K562 (cell line): ENCODE data around the gene HSD11B1L. TPM values are rescaled to one million over a fixed set of nuclear protein-coding genes. Genes with fewer than 3 reads are reported as not detected.

Source experiments
- ATAC-seq: fragments of 200-7000 bp; cut with Tn5 transposase; 3 replicates; pipeline ENCODE4 v1.9.1; 2020; ENCODE audit warnings: moderate library complexity
- BruUV-seq: library from RNA; stranded (reverse); fragments of 400-500 nt; replicated peaks from 2 replicates; lab custom pipeline; 2021; lab: Mats Ljungman, UMichigan
- CTCF ChIA-PET: fragments of 300-600 bp; formaldehyde crosslinking; extraction: SDS; loops from one replicate; lab custom pipeline; 2021; ENCODE audit warnings: low intra/inter-chr PET ratio; lab: Yijun Ruan, JAX
- POLR2A ChIA-PET: fragments of 300-600, 350-650 bp; sonication (Branson Sonifier 250); formaldehyde crosslinking; extraction: SDS; loops from one replicate; lab custom pipeline; 2021; ENCODE audit warnings: antibody characterized with exemption, inconsistent platforms; lab: Yijun Ruan, JAX
- DNase-seq, 4 experiments: peaks; one replicate each; pipeline versions ENCODE4 v3.0.0 to v3.0.0-alpha.2; 2011 to 2018; ENCODE audit warnings: low spot score in 3 of 4, mixed read lengths in 3 of 4; ENCODE audit errors: extremely low read depth in 1 of 4
- FAIRE-seq: peaks from 2 replicates; lab custom pipeline; 2011; peaks lifted over from hg19 to GRCh38; lab: Jason Lieb, UNC
- H2AFZ ChIP-seq: 2 replicates; pipeline ENCODE4 v1.6.0; 2011; ENCODE audit warnings: low read depth, low read length, control low read depth, inconsistent platforms
- H3K27ac ChIP-seq: fragments of 200-600 bp; 3 replicates; pipeline ENCODE4 v1.8.0; 2011; ENCODE audit warnings: low read depth, mild to moderate bottlenecking, control low read depth, inconsistent platforms, low read length, moderate library complexity, mixed read lengths; ENCODE audit errors: extremely low read depth
- H3K27me3 ChIP-seq, 2 experiments: fragments of 300-600 bp in 1 of 2; 2 replicates in 1 of 2; 3 replicates in 1 of 2; pipeline versions ENCODE4 v1.6.0 to v1.8.0; 2011; ENCODE audit warnings: inconsistent platforms in 2 of 2, low read length in 2 of 2, mild to moderate bottlenecking in 1 of 2, mixed read lengths in 1 of 2, moderate library complexity in 1 of 2; ENCODE audit not compliant: control insufficient read depth in 2 of 2, insufficient read depth in 2 of 2
- H3K36me3 ChIP-seq: fragments of 300-600 bp; 3 replicates; pipeline ENCODE4 v1.8.0; 2011; ENCODE audit warnings: mild to moderate bottlenecking, low read length, inconsistent platforms; ENCODE audit not compliant: control insufficient read depth, insufficient read depth
- H3K4me1 ChIP-seq, 2 experiments: fragments of 200-600 bp in 1 of 2; replicated peaks in 1 of 2; 2 replicates in 1 of 2; 3 replicates in 1 of 2; pipeline versions ENCODE4 v1.5.1 to v1.8.0; 2011; ENCODE audit warnings: inconsistent platforms in 2 of 2, low read length in 2 of 2, mild to moderate bottlenecking in 1 of 2, mixed read lengths in 1 of 2, moderate library complexity in 1 of 2; ENCODE audit not compliant: control insufficient read depth in 2 of 2, insufficient read depth in 2 of 2
- H3K4me2 ChIP-seq: 2 replicates; pipeline ENCODE4 v1.6.1; 2011; ENCODE audit warnings: low read length, control low read depth, inconsistent platforms, mixed read lengths; ENCODE audit not compliant: insufficient read depth
- H3K4me3 ChIP-seq: fragments of 200-600 bp; sonication (generic), shearing (Covaris generic); 2 replicates; pipeline ENCODE4 v1.5.1; 2016; ENCODE audit warnings: control low read depth, inconsistent platforms
- H3K79me2 ChIP-seq: fragments of 200-600 bp; 3 replicates; pipeline ENCODE4 v1.8.0; 2011; ENCODE audit warnings: low read length, inconsistent platforms; ENCODE audit not compliant: control insufficient read depth, insufficient read depth
- H3K9ac ChIP-seq, 2 experiments: 2 replicates each; pipeline versions ENCODE4 v1.6.0 to v1.6.1; 2011; ENCODE audit warnings: low read depth in 2 of 2, low read length in 2 of 2, control low read depth in 1 of 2, inconsistent platforms in 1 of 2, mild to moderate bottlenecking in 1 of 2, mixed read lengths in 1 of 2; ENCODE audit not compliant: insufficient read depth in 1 of 2
- H3K9me1 ChIP-seq: one replicate; pipeline ENCODE4 v1.6.0; 2011; ENCODE audit warnings: inconsistent platforms, mild to moderate bottlenecking, low read length, moderate library complexity; ENCODE audit not compliant: control insufficient read depth, insufficient read depth
- H3K9me3 ChIP-seq: replicated peaks from 2 replicates; pipeline ENCODE4 v1.5.1; 2011; ENCODE audit warnings: low read depth, low read length, inconsistent platforms; ENCODE audit not compliant: control insufficient read depth, insufficient read depth
- H4K20me1 ChIP-seq: replicated peaks from 2 replicates; pipeline ENCODE4 v1.6.1; 2011; ENCODE audit warnings: low read length, inconsistent platforms, mixed read lengths; ENCODE audit not compliant: control insufficient read depth, insufficient read depth
- POLR2G ChIP-seq: fragments of 200-400 bp; formaldehyde crosslinking; IDR thresholded peaks from 2 replicates; pipeline ENCODE4 v1.6.1; 2017; ENCODE audit warnings: low read depth, mild to moderate bottlenecking, antibody characterized with exemption, low read length, moderate library complexity
- RBFOX2 ChIP-seq: fragments of 200-400 bp; formaldehyde crosslinking; IDR thresholded peaks from 2 replicates; pipeline ENCODE4 v1.6.1; 2017; ENCODE audit warnings: low read depth, mild to moderate bottlenecking, low read length, moderate library complexity
- RBM22 ChIP-seq: fragments of 200-400 bp; formaldehyde crosslinking; IDR thresholded peaks from 2 replicates; pipeline ENCODE4 v1.6.1; 2018; ENCODE audit warnings: low read length, low read depth; ENCODE audit not compliant: poor library complexity, severe bottlenecking
- ZNF354B ChIP-seq: fragments of 250-450 bp; sonication (Bioruptor Pico); IDR thresholded peaks from 2 replicates; pipeline ENCODE4 v1.4.0; 2020
- WGBS: fragments of 100-300 bp; shearing (Covaris generic); methylation state at CpG from one replicate; pipeline ENCODE4 v1.1.6; 2016; ENCODE audit warnings: low coverage, mixed read lengths; ENCODE audit not compliant: insufficient coverage; ENCODE audit errors: missing lambda C conversion rate; 5-methylcytosine and 5-hydroxymethylcytosine counted together
- in situ Hi-C: fragments of 300-500 bp; cut with MboI; formaldehyde crosslinking; loops from 4 replicates; pipeline ENCODE4 v1.15.0; 2018; ENCODE audit warnings: inconsistent platforms, mixed read lengths
- intact Hi-C: fragments of 100-400 bp; cut with micrococcal nuclease; formaldehyde crosslinking; loops from 2 replicates; pipeline ENCODE4 v1.14.2; 2022
- polyA plus RNA-seq, 8 experiments: library from polyadenylated mRNA; depleted of rRNA in 4 of 8; stranded (reverse) in 5 of 8; unstranded in 3 of 8; fragments of >200 nt; fragmentation: Nextera tagmentation in 2 of 8; fragmentation: Illumina TruSeq in 1 of 8; extraction: Ambion mirVana in 2 of 8; extraction: Trizol in 1 of 8; gene quantifications; 2 replicates each; pipeline versions ENCODE4 v1.2.1 to v1.2.3, GENCODE V29; 2011 to 2014; ENCODE audit warnings: inconsistent platforms in 1 of 8, missing spikeins in 1 of 8
- total RNA-seq, 7 experiments: library from RNA; depleted of rRNA in 6 of 7; stranded (reverse); fragments of >200 nt in 6 of 7; fragmentation: Illumina TruSeq in 2 of 7; extraction: Trizol in 2 of 7; gene quantifications; 2 replicates each; pipeline versions ENCODE4 v1.2.1 to v1.2.3, GENCODE V29; 2011 to 2021; ENCODE audit warnings: low replicate concordance in 1 of 7
- TF ChIP-seq, protein P1 (sequence below): fragments of 450-650 bp; IDR thresholded peaks from 2 replicates; pipeline ENCODE4 v1.7.1; 2018; ENCODE audit warnings: mild to moderate bottlenecking, low read depth; ENCODE audit not compliant: partially characterized antibody

The HSD11B1L gene
- total and polyA plus RNA-seq, 9 of the 15 experiments (the other 6 are each of a cell fraction or from before 2014, with no cell fraction given): 0.31 to 7.7 (median 2.3) TPM

DNA sequence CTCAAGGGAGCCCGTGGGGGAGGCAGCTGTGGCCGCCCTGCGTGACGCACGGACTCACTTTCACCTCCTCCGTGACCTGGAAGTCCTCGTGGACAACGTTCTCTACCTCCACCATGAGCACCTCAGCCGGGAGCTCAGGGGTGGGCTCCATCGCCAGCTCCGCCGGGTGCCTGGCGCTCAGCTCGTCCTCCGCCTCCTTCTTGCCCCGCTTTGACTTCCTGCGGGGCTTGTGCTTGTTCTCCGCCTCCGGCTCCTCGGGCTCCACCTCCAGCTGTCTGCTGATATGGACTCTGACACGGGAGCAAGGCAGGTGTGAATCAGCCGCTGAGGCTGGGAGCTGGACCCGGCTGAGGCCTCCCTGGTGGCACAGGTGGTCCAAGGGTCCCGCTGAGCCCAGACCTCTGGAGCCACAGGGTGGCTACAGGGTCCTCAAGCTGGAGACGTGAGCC lies 30.9 kb downstream of the HSD11B1L start:
- WGBS: 94% methylated on average over 23 of the region's 25 CpGs
- no peak for ATAC-seq
- H3K9ac ChIP-seq: peak overlapping the region in 1 of 2 experiments; percentile 26; a peak in 1 of 4 replicates
- no peak overlapping the region for H3K4me3 ChIP-seq
- peaks cover 35% of the 10 kb centered on the region for H3K79me2 ChIP-seq
- no peaks in the 10 kb centered on the region for H3K9me3 ChIP-seq
- H3K9me1 ChIP-seq: peaks cover 5% of the 10 kb centered on the region
- H3K36me3 ChIP-seq: peaks cover 88% of the 10 kb centered on the region
- ChIA-PET POLR2A (interaction anchor here (0.9 to 4.7 kb wide), 7 partner anchors 8 to 25 kb away, joined by 4 to 34 read pairs (median 8); partner anchors contain the start of genes CATSPERD and LONP1), CTCF (no interaction called here)
- no peak for FAIRE-seq
- BruUV-seq: no TSS peak
- no peak overlapping the region for H2AFZ ChIP-seq
- in situ Hi-C loops: no loop called here
- peaks cover 0 to 12% of the 10 kb centered on the region in 2 experiments; a peak in 1 of 5 replicates for H3K4me1 ChIP-seq
- TF ChIP-seq ZNF354B (CRISPR knock-in tag) (no peak), RBFOX2 (peak; percentile 67), POLR2G (peak; percentile 75), RBM22 (peak; percentile 83)
- TF ChIP-seq, protein P1, sequence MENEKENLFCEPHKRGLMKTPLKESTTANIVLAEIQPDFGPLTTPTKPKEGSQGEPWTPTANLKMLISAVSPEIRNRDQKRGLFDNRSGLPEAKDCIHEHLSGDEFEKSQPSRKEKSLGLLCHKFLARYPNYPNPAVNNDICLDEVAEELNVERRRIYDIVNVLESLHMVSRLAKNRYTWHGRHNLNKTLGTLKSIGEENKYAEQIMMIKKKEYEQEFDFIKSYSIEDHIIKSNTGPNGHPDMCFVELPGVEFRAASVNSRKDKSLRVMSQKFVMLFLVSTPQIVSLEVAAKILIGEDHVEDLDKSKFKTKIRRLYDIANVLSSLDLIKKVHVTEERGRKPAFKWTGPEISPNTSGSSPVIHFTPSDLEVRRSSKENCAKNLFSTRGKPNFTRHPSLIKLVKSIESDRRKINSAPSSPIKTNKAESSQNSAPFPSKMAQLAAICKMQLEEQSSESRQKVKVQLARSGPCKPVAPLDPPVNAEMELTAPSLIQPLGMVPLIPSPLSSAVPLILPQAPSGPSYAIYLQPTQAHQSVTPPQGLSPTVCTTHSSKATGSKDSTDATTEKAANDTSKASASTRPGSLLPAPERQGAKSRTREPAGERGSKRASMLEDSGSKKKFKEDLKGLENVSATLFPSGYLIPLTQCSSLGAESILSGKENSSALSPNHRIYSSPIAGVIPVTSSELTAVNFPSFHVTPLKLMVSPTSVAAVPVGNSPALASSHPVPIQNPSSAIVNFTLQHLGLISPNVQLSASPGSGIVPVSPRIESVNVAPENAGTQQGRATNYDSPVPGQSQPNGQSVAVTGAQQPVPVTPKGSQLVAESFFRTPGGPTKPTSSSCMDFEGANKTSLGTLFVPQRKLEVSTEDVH: no peak
- TF ChIP-seq, all 486 proteins: peak for 3
- DNase-seq: peak in 2 of 4 experiments; percentile 14 to 16
- peaks cover 16% of the 10 kb centered on the region; the same call in 1 of the 2 replicates for H4K20me1 ChIP-seq
- no peak overlapping the region for H3K27ac ChIP-seq
- intact Hi-C loops: no loop called here
- H3K4me2 ChIP-seq: no peak overlapping the region
- H3K27me3 ChIP-seq: no peaks in the 10 kb centered on the region
